Activated T-cell treated with anti-CD3 and anti-CD28 coated beads, Interleukin-2, amount 50 U/mL, for 4 hours (primary cell): ENCODE measurements around the gene KIAA1671. TPM values are rescaled to one million over a fixed set of nuclear protein-coding genes. Genes with fewer than 3 reads are reported as not detected.

Experiments used
- ATAC-seq, 2 donors: fragments of 200-7000 bp; cut with Tn5 transposase; one replicate each; pipeline ENCODE4 v1.10.0; 2021
- DNase-seq: peaks from one replicate; pipeline ENCODE4 v3.0.0-alpha.2; 2020
- H3K27me3 Mint-ChIP-seq: one replicate; pipeline ENCODE4 v1.8.0; 2021; ENCODE audit warnings: low read depth, mixed read lengths
- H3K36me3 Mint-ChIP-seq: one replicate; pipeline ENCODE4 v1.8.0; 2022; ENCODE audit warnings: mixed read lengths; ENCODE audit not compliant: insufficient read depth
- H3K4me1 Mint-ChIP-seq: one replicate; pipeline ENCODE4 v1.8.0; 2021; ENCODE audit warnings: low read depth, mixed read lengths
- H3K4me3 Mint-ChIP-seq: one replicate; pipeline ENCODE4 v1.8.0; 2021; ENCODE audit warnings: mild to moderate bottlenecking, moderate library complexity, mixed read lengths
- H3K9me3 Mint-ChIP-seq: one replicate; pipeline ENCODE4 v1.8.0; 2021; ENCODE audit warnings: mixed read lengths
- total RNA-seq, 3 donors: library from RNA; stranded (reverse); gene quantifications; one replicate each; pipeline ENCODE4 v1.2.1, GENCODE V29; 2021

KIAA1671 gene
- total RNA-seq, 3 donors from 2014 or later: 4.0 to 9.7 (median 7.3) TPM

GRCh38 chr22:25110846-25111578 is 158.5 kb downstream of the KIAA1671 start:
- Mint-ChIP-seq H3K27me3 (no peaks in the 10 kb centered on the region), H3K9me3 (no peaks in the 10 kb centered on the region), H3K36me3 (no peaks in the 10 kb centered on the region), H3K4me1 (peaks cover 20% of the 10 kb centered on the region), H3K4me3 (peak overlapping the region; percentile 80)
- peak; percentile 86 to 87 for ATAC-seq
- peak; percentile 43 for DNase-seq

DNA sequence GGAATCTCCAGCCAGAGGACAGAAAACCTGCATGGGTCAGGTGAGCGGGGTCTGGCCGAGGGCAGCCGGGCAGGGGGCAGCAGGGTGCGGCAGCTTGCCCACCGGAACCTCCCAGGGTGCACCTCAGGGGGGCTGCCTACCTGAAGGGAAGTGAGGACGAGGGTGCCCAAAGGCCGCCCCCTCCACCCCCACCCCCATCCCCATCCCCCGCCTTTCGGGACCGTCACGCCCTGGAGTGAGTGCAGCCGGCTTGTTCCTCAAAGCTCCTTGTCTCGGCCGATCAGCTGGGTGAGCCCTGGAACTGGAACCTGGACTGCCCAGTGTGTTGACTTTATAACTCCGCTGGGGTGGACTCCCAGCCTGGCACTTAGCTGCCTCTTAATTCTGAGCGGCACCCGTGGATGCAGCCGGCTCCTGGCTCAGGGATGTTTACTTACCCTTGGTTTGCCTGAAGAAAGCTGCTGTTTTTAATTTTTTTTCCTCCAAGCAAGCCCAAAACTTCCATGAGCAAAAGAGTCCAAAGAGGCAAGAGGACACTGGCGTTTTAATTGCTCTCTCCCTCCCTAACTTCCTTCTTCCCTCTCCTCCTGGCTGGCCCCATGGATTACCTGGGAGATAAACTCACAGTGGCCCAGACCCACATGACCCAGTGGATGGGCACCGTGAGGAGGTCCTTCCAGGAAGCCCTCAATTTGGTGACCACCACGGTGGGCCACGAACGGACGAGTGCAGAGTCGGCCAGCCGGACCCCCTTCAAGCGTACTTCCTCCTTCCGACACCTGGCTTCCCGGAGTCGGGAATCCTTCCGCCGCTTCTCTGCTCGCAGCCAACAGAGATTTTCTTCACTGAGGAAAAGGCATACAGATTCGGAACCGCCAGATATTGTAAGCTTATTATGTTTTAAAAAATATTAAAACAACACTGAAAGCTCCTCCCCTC is 159.3 kb downstream of the KIAA1671 start:
- peak overlapping the region; percentile 80 for H3K4me3 Mint-ChIP-seq
- ATAC-seq (peak in 1 of 2 donors; percentile 12), DNase-seq (no peak)
- no peaks in the 10 kb centered on the region for H3K36me3 Mint-ChIP-seq
- no peaks in the 10 kb centered on the region for H3K9me3 Mint-ChIP-seq
- peaks cover 20% of the 10 kb centered on the region for H3K4me1 Mint-ChIP-seq
- H3K27me3 Mint-ChIP-seq: no peaks in the 10 kb centered on the region

GRCh38 chr22:25112538-25113253 is 160.2 kb downstream of the KIAA1671 start:
- no peaks in the 10 kb centered on the region for H3K36me3 Mint-ChIP-seq
- ATAC-seq (no peak), DNase-seq (no peak)
- no peaks in the 10 kb centered on the region for H3K27me3 Mint-ChIP-seq
- H3K4me1 Mint-ChIP-seq: peaks cover 20% of the 10 kb centered on the region
- H3K4me3 Mint-ChIP-seq: peak overlapping the region; percentile 71
- no peaks in the 10 kb centered on the region for H3K9me3 Mint-ChIP-seq

DNA sequence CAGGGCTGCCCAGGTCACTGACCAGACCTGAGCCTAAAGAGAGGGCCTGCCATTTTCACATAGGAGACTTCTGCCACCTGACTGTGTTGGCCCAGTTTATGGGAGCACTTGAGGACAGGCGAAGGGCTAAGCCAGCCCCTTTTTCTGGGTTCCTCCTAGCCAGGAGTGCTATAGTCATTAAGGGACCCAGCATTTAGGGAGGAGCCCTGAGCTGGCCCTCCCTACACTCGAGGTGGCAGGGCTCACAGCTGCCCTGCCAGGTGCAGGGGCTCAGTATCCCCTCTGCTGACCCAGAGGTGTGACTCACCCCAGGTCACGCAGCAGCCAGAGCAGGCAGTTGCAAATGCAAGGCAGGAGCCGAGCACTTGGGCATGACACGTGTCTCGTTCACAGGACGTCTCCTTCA is 160.8 kb downstream of the KIAA1671 start:
- Mint-ChIP-seq H3K4me1 (peaks cover 20% of the 10 kb centered on the region), H3K9me3 (no peaks in the 10 kb centered on the region), H3K36me3 (no peaks in the 10 kb centered on the region), H3K4me3 (no peak overlapping the region), H3K27me3 (no peaks in the 10 kb centered on the region)
- no peak for ATAC-seq
- no peak for DNase-seq

GRCh38 chr22:25114369-25115362 is 162.2 kb downstream of the KIAA1671 start:
- H3K4me3 Mint-ChIP-seq: no peak overlapping the region
- peaks cover 2% of the 10 kb centered on the region for H3K27me3 Mint-ChIP-seq
- DNase-seq (no peak), ATAC-seq (no peak)
- no peaks in the 10 kb centered on the region for H3K9me3 Mint-ChIP-seq
- peaks cover 20% of the 10 kb centered on the region for H3K4me1 Mint-ChIP-seq
- no peaks in the 10 kb centered on the region for H3K36me3 Mint-ChIP-seq

- Mint-ChIP-seq H3K27me3 (peaks cover 2% of the 10 kb centered on the region), H3K4me1 (no peaks in the 10 kb centered on the region), H3K36me3 (no peaks in the 10 kb centered on the region), H3K9me3 (no peaks in the 10 kb centered on the region), H3K4me3 (no peak overlapping the region)
- DNase-seq (no peak), ATAC-seq (no peak)
Measured at GRCh38 chr22:25119609-25120008, 167.1 kb downstream of the KIAA1671 start.

GRCh38 chr22:25120093-25120561 is 167.6 kb downstream of the KIAA1671 start:
- Mint-ChIP-seq H3K27me3 (peaks cover 2% of the 10 kb centered on the region), H3K36me3 (no peaks in the 10 kb centered on the region), H3K4me1 (no peaks in the 10 kb centered on the region), H3K4me3 (no peak overlapping the region), H3K9me3 (no peaks in the 10 kb centered on the region)
- DNase-seq (no peak), ATAC-seq (no peak)

DNA sequence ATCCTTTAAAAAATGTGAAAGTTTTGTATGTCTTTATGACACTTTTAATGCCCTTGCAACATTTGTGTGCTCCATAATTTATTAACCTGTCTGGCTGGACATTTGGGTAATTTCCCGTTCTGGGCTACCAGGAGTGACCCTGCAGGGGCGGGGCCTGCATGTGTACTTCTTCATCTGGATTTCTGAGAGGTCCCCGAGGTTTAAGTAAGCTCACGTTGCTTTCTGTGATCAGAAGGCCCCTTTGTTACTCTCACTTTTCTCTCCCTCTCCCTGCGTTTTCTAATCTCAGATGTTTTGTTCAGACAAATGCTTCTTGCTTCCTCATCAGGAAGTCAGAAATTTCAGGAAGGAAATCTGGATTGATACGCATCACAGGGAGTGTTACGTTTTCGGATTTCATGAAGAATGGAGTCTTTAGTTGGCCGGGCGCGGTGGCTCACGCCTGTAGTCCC is 168.3 kb downstream of the KIAA1671 start:
- ATAC-seq: no peak
- Mint-ChIP-seq H3K27me3 (peaks cover 2% of the 10 kb centered on the region), H3K4me3 (no peak overlapping the region), H3K4me1 (no peaks in the 10 kb centered on the region), H3K9me3 (no peaks in the 10 kb centered on the region), H3K36me3 (no peaks in the 10 kb centered on the region)
- DNase-seq: no peak

- Mint-ChIP-seq H3K4me1 (no peaks in the 10 kb centered on the region), H3K9me3 (no peaks in the 10 kb centered on the region), H3K4me3 (no peak overlapping the region), H3K27me3 (peaks cover 2% of the 10 kb centered on the region), H3K36me3 (no peaks in the 10 kb centered on the region)
- no peak for DNase-seq
- ATAC-seq: no peak
Measured at GRCh38 chr22:25122136-25122764, 169.7 kb downstream of the KIAA1671 start.

GRCh38 chr22:25123677-25124076 is 171.2 kb downstream of the KIAA1671 start:
- Mint-ChIP-seq H3K9me3 (no peaks in the 10 kb centered on the region), H3K4me1 (no peaks in the 10 kb centered on the region), H3K27me3 (peaks cover 2% of the 10 kb centered on the region), H3K4me3 (no peak overlapping the region), H3K36me3 (no peaks in the 10 kb centered on the region)
- ATAC-seq (no peak), DNase-seq (no peak)

- Mint-ChIP-seq H3K4me1 (no peaks in the 10 kb centered on the region), H3K27me3 (no peaks in the 10 kb centered on the region), H3K36me3 (no peaks in the 10 kb centered on the region), H3K9me3 (no peaks in the 10 kb centered on the region), H3K4me3 (no peak overlapping the region)
- ATAC-seq: no peak
- no peak for DNase-seq
Measured at GRCh38 chr22:25125693-25126357, 173.3 kb downstream of the KIAA1671 start.

DNA sequence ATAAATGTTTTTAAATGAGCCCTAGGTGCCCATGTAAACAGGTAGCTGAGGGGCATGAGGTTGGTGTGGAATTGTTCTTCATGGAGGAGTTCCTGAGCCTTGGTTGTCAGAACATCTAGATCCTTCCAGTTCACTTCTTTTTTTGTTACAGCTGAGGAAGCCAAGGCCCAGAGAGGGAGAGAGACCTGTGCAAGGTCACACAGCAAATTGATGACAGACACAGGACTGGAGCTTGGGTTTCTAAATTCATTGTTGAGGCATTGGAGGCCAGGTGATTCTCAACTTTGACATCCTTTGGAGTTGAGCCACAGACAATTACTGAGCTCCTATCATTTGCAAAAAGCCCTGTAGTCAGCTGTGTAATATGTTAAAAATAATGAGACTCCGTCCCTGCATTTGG is 174.0 kb downstream of the KIAA1671 start:
- no peak overlapping the region for H3K4me3 Mint-ChIP-seq
- H3K36me3 Mint-ChIP-seq: no peaks in the 10 kb centered on the region
- no peaks in the 10 kb centered on the region for H3K27me3 Mint-ChIP-seq
- H3K9me3 Mint-ChIP-seq: no peaks in the 10 kb centered on the region
- ATAC-seq (no peak), DNase-seq (no peak)
- no peaks in the 10 kb centered on the region for H3K4me1 Mint-ChIP-seq
